Esophagus muscularis mucosa (tissue), 4 donors: ENCODE data around the gene BRSK1. TPM values are rescaled to one million over a fixed set of nuclear protein-coding genes. Genes with fewer than 3 reads are reported as not detected.
"Not testable (repeated sequence)": the region's sequence is repeated elsewhere in the genome, so short reads cannot be mapped to it uniquely, and the experiment has no call there.

Source experiments
- DNase-seq: peaks from one replicate; pipeline ENCODE4 v3.0.0-alpha.2; 2017; ENCODE audit errors: extremely low spot score
- H3K27ac ChIP-seq, 4 donors: fragments of 200-600 bp; sonication (generic); replicated peaks in 1 of 4; 1 replicate in 3 of 4; 2 replicates in 1 of 4; pipeline ENCODE4 v1.5.1; 2016 to 2019; ENCODE audit warnings: mild to moderate bottlenecking in 1 of 4
- H3K27me3 ChIP-seq, 4 donors: fragments of 200-600 bp; sonication (generic); one replicate each; pipeline versions ENCODE4 v1.5.1 to v1.6.0; 2016 to 2019
- H3K36me3 ChIP-seq, 4 donors: fragments of 200-600 bp; sonication (generic); one replicate each; pipeline ENCODE4 v1.5.1; 2016 to 2019
- H3K4me1 ChIP-seq, 4 donors: fragments of 200-600 bp; sonication (generic); one replicate each; pipeline ENCODE4 v1.5.1; 2016 to 2019
- H3K4me3 ChIP-seq, 4 donors: fragments of 200-600 bp; sonication (generic); 1 replicate in 2 of 4; 2 replicates in 2 of 4; pipeline ENCODE4 v1.5.1; 2016 to 2019; ENCODE audit warnings: mild to moderate bottlenecking in 4 of 4, moderate library complexity in 1 of 4
- H3K9me3 ChIP-seq, 4 donors: fragments of 200-600 bp; sonication (generic); 1 replicate in 3 of 4; 2 replicates in 1 of 4; pipeline ENCODE4 v1.5.1; 2016 to 2019
- CTCF ChIP-seq, 3 experiments: fragments of 200-600 bp in 2 of 3; fragments of 450-650 bp in 1 of 3; sonication (generic) in 2 of 3; IDR thresholded peaks; one replicate each; pipeline ENCODE4 v1.5.1; 2017 to 2019; ENCODE audit warnings: antibody characterized with exemption in 3 of 3, mild to moderate bottlenecking in 2 of 3, moderate library complexity in 1 of 3
- EP300 ChIP-seq: sonication (generic); formaldehyde crosslinking; IDR thresholded peaks from one replicate; pipeline ENCODE4 v1.6.1; 2017; ENCODE audit warnings: antibody characterized with exemption
- POLR2A ChIP-seq: fragments of 450-650 bp; IDR thresholded peaks from one replicate; pipeline ENCODE4 v1.6.1; 2017; ENCODE audit warnings: antibody characterized with exemption, moderate library complexity, mild to moderate bottlenecking, low read depth
- POLR2AphosphoS5 ChIP-seq, 2 donors: sonication (generic); formaldehyde crosslinking; IDR thresholded peaks; one replicate each; pipeline ENCODE4 v1.6.1; 2017; ENCODE audit warnings: antibody characterized with exemption in 2 of 2
- WGBS: methylation state at CpG from one replicate; pipeline ENCODE4 v1.1.5; 2018; 5-methylcytosine and 5-hydroxymethylcytosine counted together
- intact Hi-C: fragments of 100-400 bp; cut with DNase I; formaldehyde crosslinking; loops from one replicate; pipeline ENCODE4 v1.15.1; 2023
- total RNA-seq, 4 donors: library from RNA; depleted of rRNA; stranded (reverse); fragments of >200 nt; gene quantifications; one replicate each; pipeline versions ENCODE4 v1.1.0 to v1.2.1, GENCODE V29; 2016

BRSK1 gene
- total RNA-seq, 4 donors from 2014 or later = 3.3 to 16.9 (median 6.7) TPM

DNA sequence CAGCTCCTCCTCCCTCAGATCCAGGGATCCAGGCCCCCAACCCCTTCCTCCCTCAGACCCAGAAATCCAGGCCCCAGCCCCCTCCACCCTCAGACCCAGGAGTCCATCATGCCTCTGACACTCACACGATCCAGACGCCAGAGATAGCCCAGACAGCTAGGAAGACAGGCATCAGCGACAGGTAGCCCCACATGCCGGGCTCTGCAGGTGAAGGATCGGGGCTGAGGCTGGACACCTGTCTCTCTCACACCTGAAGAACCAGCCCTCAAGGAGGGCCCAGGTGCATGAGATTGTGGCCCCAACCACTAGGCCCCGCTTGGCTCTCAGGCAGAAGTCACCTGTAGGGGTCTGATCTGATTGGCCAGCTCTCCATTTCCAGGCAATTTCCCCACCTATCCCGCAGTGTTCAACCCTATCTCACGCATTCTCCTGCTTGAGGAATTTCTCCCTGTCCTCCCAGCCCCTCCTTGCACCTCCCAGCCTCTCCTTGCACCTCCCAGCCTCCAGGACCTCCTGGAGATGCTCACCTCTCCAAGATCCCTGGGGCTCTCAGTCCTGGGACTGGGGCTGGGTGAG lies 37.1 kb downstream of the BRSK1 start:
- intact Hi-C loops = no loop called here
- Histone ChIP-seq H3K4me1 (peaks cover 0 to 5% (median 0%) of the 10 kb centered on the region in 4 donors), H3K27ac (no peak overlapping the region), H3K36me3 (no peaks in the 10 kb centered on the region), H3K9me3 (no peaks in the 10 kb centered on the region), H3K4me3 (no peak overlapping the region), H3K27me3 (peaks cover 0 to 30% (median 2%) of the 10 kb centered on the region in 4 donors)
- DNase-seq = no peak
- no peak for TF ChIP-seq POLR2A
- no peak for TF ChIP-seq EP300
- TF ChIP-seq CTCF (IDR thresholded peaks at IDR 0.05) = no peak
- no peak for TF ChIP-seq POLR2AphosphoS5 (IDR thresholded peaks at IDR 0.05)
- WGBS = 83% methylated on average over 5 of the region's 8 CpGs

DNA sequence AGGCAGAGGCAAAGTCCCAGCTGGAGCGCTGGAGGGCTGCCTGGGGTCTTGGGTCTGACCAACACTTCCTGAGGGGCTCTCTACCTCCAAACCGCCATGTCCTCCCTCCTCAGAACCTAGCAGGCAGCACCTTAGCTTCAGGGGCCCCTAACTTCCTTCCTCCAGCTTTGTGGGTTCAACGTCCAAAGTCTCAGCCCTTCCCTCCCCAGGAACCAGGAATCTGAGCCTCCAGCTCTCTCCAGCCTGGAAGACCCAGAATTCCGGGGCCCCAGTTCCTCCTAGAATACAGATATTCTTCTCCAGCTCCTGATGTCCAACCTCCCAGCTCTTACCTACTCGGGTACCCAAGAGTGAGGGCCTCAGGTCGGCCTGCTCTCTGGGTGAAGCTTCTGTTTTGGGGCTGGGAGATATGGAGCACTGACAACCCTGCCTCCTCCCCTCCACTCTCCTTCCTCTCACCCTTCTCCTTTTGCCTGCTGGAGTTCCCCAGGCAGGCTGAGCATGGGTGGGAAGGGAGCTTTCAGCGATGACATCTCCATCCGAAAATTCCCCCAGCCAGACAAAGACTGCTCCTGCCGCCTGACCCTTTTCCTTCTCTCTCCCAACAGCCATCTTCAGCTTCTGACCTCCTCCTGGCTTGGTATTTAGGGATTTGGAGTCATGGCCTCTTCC lies 37.8 kb downstream of the BRSK1 start:
- Histone ChIP-seq H3K27ac (no peak overlapping the region), H3K9me3 (no peaks in the 10 kb centered on the region), H3K27me3 (peaks cover 0 to 30% (median 2%) of the 10 kb centered on the region in 4 donors), H3K4me1 (peaks cover 0 to 5% (median 0%) of the 10 kb centered on the region in 4 donors), H3K4me3 (no peak overlapping the region), H3K36me3 (no peaks in the 10 kb centered on the region)
- no peak for DNase-seq
- WGBS = 80% methylated on average over 7 of the region's 9 CpGs
- intact Hi-C loops = no loop called here
- no peak for TF ChIP-seq POLR2AphosphoS5 (IDR thresholded peaks at IDR 0.05)
- TF ChIP-seq POLR2A = no peak
- TF ChIP-seq EP300 = no peak

DNA sequence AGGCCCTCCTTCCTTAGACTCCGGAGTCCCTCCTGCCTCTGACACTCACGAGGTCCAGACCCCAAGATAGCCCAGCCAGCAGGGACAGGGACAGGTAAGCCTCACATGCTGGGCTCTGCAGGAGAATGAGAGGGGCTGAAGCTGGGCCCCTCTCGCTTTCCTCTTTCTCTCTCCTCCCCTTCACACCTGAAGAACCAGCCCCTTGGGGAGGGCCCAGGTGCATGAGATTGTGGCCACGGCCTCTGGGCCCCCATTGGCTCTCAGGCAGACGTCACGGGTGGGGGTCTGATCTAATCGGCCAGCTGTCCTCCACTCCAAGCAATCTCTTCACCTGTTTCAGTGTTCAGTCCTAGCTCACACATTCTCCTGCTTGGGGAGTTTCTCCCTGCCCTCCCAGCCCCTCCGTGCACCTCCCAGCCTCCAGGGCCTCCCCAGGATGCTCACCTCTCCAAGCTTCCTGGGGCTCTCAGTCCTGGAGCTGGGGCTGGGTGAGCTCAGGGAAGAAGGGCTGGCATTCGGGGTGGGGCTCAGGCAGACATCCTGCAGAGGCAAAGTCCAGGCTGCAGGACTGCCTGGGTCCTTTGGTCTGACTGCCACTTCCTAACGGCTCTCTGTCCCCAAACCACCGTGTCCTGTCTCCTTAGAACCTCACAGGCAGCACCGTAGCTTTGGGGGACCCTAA lies 38.5 kb downstream of the BRSK1 start:
- H3K4me1 ChIP-seq = peaks cover 0 to 5% (median 0%) of the 10 kb centered on the region in 4 donors
- intact Hi-C loops = no loop called here
- WGBS = 45% methylated on average over 9 of the region's 12 CpGs
- no peak overlapping the region for H3K27ac ChIP-seq
- no peak for DNase-seq
- no peak for TF ChIP-seq POLR2AphosphoS5 (IDR thresholded peaks at IDR 0.05)
- TF ChIP-seq CTCF (IDR thresholded peaks at IDR 0.05) = no peak
- TF ChIP-seq POLR2A = no peak
- TF ChIP-seq EP300 = no peak
- no peaks in the 10 kb centered on the region for H3K9me3 ChIP-seq
- no peak overlapping the region for H3K4me3 ChIP-seq
- no peaks in the 10 kb centered on the region for H3K36me3 ChIP-seq
- H3K27me3 ChIP-seq = peaks cover 0 to 30% (median 2%) of the 10 kb centered on the region in 4 donors

- WGBS = 88% methylated on average over 6 of the region's 6 CpGs
- no peaks in the 10 kb centered on the region for H3K36me3 ChIP-seq
- peaks cover 0 to 5% (median 0%) of the 10 kb centered on the region in 4 donors for H3K4me1 ChIP-seq
- peak overlapping the region in 1 of 4 donors; percentile 43 for H3K27ac ChIP-seq
- peaks cover 0 to 27% (median 2%) of the 10 kb centered on the region in 4 donors for H3K27me3 ChIP-seq
- DNase-seq = no peak
- no peak for TF ChIP-seq CTCF (IDR thresholded peaks at IDR 0.05)
- TF ChIP-seq POLR2AphosphoS5 (IDR thresholded peaks at IDR 0.05) = no peak
- TF ChIP-seq POLR2A = no peak
- no peak for TF ChIP-seq EP300
- H3K9me3 ChIP-seq = no peaks in the 10 kb centered on the region
- intact Hi-C loops = no loop called here
- H3K4me3 ChIP-seq = no peak overlapping the region
Observed at GRCh38 chr19:55324662-55325061, 40.9 kb downstream of the BRSK1 start.

DNA sequence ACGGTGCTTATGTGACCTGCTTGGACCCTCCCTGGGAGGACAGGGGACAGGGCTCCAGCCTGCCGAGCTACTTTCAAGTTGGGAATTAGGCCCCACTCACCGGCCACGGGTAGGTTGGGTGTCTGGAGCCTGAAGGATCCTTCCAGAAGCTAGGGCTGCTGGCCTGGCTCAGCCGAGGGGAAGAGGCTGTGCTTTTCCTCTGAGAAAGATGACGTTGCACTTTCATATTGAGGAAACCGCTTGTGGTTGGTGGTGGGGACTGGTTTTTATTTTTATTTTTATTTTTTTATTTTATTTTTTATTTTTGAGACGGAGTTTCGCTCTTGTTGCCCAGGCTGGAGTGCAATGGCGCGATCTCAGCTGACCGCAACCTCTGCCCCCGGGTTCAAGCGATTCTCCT lies 41.4 kb downstream of the BRSK1 start, which contains the start of gene TMEM150B:
TMEM150B (minus strand) TSS at position 170 of the 400 bp plus-strand sequence. CDS start 4,305 bp downstream, outside the sequence.
- 80% methylated on average over 13 of the region's 14 CpGs for WGBS
- Histone ChIP-seq H3K4me1 (no peaks in the 10 kb centered on the region), H3K27me3 (peaks cover 0 to 24% (median 1%) of the 10 kb centered on the region in 4 donors), H3K4me3 (no peak within 1 kb of the TSS), H3K9me3 (no peaks in the 10 kb centered on the region), H3K27ac (peak within 1 kb of the TSS in 2 of 4 donors; percentile 11 to 43), H3K36me3 (no peaks in the 10 kb centered on the region)
- intact Hi-C loops = no loop called here
- TF ChIP-seq POLR2AphosphoS5 (IDR thresholded peaks at IDR 0.05) (no peak), POLR2A (no peak), EP300 (no peak), CTCF (IDR thresholded peaks at IDR 0.05) (no peak)
- DNase-seq = no peak

- H3K27ac ChIP-seq, H3K36me3 ChIP-seq, H3K9me3 ChIP-seq, DNase-seq, H3K4me1 ChIP-seq, intact Hi-C loops, H3K4me3 ChIP-seq: not testable (repeated sequence)
- H3K27me3 ChIP-seq = peaks cover 0 to 27% (median 0%) of the 10 kb centered on the region in 4 donors
- 86% methylated on average over 4 of the region's 4 CpGs for WGBS
Observed at GRCh38 chr19:55328774-55329318, 45.0 kb downstream of the BRSK1 start.

GRCh38 chr19:55329791-55330190 lies 46.0 kb downstream of the BRSK1 start:
- WGBS = 82% methylated on average over 6 of the region's 6 CpGs
- H3K27me3 ChIP-seq = peaks cover 0 to 37% (median 0%) of the 10 kb centered on the region in 4 donors
- H3K4me1 ChIP-seq, H3K27ac ChIP-seq, DNase-seq, H3K4me3 ChIP-seq, intact Hi-C loops, H3K36me3 ChIP-seq, H3K9me3 ChIP-seq: not testable (repeated sequence)
